ENCODE results near the gene PARD6B. TPM values are rescaled to one million over a fixed set of nuclear protein-coding genes. Genes with fewer than 3 reads are reported as not detected.

PARD6B gene
- total RNA-seq, 1 experiment from 2014 or later, result 29.6 TPM

DNA sequence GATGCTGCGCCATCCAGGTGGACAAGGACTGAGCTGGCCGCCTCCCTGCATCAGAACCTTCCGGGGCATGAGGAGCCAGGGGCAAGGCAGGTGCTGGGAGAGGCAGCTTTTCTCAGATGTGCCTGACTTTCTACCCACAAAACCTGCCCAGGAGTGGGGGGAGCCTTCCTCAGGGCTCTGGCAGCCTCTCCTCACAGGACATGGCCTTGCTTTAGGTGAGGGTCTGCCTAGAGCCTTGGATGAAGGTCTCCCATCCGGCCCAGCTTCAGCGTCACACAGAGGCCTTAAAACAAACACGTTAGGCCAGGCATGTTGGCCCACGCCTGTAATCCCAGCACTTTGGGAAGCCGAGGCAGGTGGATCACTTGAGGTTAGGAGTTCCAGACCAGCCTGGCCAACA is 70.9 kb downstream of the PARD6B start:
- no peak overlapping the region for H3K27ac Mint-ChIP-seq
- H3K36me3 Mint-ChIP-seq, result no peaks in the 10 kb centered on the region
- H3K4me3 Mint-ChIP-seq, result no peak overlapping the region
- DNase-seq (ENCODE audit: low spot score) (no peak), ATAC-seq (no peak)
- ChIA-PET CTCF (interaction anchor here (1.2 to 2.9 kb wide), 4 partner anchors 8 to 176 kb away, joined by 3 to 32 read pairs (median 4); partner anchors contain the start of gene BCAS4), POLR2A (interaction anchor here (1.6 kb wide), 1 partner anchor 8 kb away, joined by 4 read pairs; the partner anchor contains the start of gene BCAS4)
- no peaks in the 10 kb centered on the region for H3K9me3 Mint-ChIP-seq
- no peaks in the 10 kb centered on the region; the same call in 1 of the 2 replicates for H3K27me3 Mint-ChIP-seq (ENCODE audit: low read depth)
- H3K4me1 Mint-ChIP-seq, result peaks cover 29% of the 10 kb centered on the region
- TF ChIP-seq ATF6 (CRISPR knock-in tag; IDR thresholded peaks at IDR 0.05) (no peak), KAT7 (CRISPR knock-in tag; IDR thresholded peaks at IDR 0.05; ENCODE audit: borderline replicate concordance) (no peak), ZNF263 (CRISPR knock-in tag; IDR thresholded peaks at IDR 0.05; ENCODE audit: low read depth) (no peak)
- TF ChIP-seq, protein P1, sequence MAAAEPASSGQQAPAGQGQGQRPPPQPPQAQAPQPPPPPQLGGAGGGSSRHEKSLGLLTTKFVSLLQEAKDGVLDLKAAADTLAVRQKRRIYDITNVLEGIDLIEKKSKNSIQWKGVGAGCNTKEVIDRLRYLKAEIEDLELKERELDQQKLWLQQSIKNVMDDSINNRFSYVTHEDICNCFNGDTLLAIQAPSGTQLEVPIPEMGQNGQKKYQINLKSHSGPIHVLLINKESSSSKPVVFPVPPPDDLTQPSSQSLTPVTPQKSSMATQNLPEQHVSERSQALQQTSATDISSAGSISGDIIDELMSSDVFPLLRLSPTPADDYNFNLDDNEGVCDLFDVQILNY (CRISPR knock-in tag; IDR thresholded peaks at IDR 0.05), result no peak
- TF ChIP-seq, protein P2, sequence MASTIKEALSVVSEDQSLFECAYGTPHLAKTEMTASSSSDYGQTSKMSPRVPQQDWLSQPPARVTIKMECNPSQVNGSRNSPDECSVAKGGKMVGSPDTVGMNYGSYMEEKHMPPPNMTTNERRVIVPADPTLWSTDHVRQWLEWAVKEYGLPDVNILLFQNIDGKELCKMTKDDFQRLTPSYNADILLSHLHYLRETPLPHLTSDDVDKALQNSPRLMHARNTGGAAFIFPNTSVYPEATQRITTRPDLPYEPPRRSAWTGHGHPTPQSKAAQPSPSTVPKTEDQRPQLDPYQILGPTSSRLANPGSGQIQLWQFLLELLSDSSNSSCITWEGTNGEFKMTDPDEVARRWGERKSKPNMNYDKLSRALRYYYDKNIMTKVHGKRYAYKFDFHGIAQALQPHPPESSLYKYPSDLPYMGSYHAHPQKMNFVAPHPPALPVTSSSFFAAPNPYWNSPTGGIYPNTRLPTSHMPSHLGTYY (CRISPR knock-in tag; IDR thresholded peaks at IDR 0.05), result no peak

- no peak overlapping the region for H3K4me3 Mint-ChIP-seq
These were observed 73.3 kb downstream of the PARD6B start for GRCh38 chr20:50804437-50805348.

GRCh38 chr20:50805349-50805684 is 73.9 kb downstream of the PARD6B start:
- POLR2A ChIA-PET, result no interaction called here
- CTCF ChIA-PET, result interaction anchor here (1.0 to 1.4 kb wide), 2 partner anchors 11 to 14 kb away, joined by 4 read pairs; partner anchors contain the start of gene BCAS4
- ATAC-seq (no peak), DNase-seq (ENCODE audit: low spot score) (no peak)
- no peaks in the 10 kb centered on the region for H3K27me3 Mint-ChIP-seq (ENCODE audit: low read depth)
- H3K36me3 Mint-ChIP-seq, result no peaks in the 10 kb centered on the region
- no peaks in the 10 kb centered on the region for H3K9me3 Mint-ChIP-seq
- H3K4me3 Mint-ChIP-seq, result no peak overlapping the region
- no peak overlapping the region; the same call in 1 of the 2 replicates for H3K27ac Mint-ChIP-seq
- H3K4me1 Mint-ChIP-seq, result peaks cover 24% of the 10 kb centered on the region
- TF ChIP-seq, protein P3, sequence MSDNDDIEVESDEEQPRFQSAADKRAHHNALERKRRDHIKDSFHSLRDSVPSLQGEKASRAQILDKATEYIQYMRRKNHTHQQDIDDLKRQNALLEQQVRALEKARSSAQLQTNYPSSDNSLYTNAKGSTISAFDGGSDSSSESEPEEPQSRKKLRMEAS (CRISPR knock-in tag; IDR thresholded peaks at IDR 0.05), result no peak
- TF ChIP-seq SMAD3 (CRISPR knock-in tag; IDR thresholded peaks at IDR 0.05; ENCODE audit: borderline replicate concordance), result no peak
- no peak for TF ChIP-seq ZNF232 (CRISPR knock-in tag; IDR thresholded peaks at IDR 0.05)
- TF ChIP-seq CREB1 (CRISPR knock-in tag; IDR thresholded peaks at IDR 0.05), result no peak
- TF ChIP-seq, protein P4, sequence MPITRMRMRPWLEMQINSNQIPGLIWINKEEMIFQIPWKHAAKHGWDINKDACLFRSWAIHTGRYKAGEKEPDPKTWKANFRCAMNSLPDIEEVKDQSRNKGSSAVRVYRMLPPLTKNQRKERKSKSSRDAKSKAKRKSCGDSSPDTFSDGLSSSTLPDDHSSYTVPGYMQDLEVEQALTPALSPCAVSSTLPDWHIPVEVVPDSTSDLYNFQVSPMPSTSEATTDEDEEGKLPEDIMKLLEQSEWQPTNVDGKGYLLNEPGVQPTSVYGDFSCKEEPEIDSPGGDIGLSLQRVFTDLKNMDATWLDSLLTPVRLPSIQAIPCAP (CRISPR knock-in tag; IDR thresholded peaks at IDR 0.05), result no peak
- TF ChIP-seq SOX15 (CRISPR knock-in tag; IDR thresholded peaks at IDR 0.05), result no peak
- no peak for TF ChIP-seq AFF4 (CRISPR knock-in tag; IDR thresholded peaks at IDR 0.05; ENCODE audit: borderline replicate concordance)
- no peak for TF ChIP-seq FOXJ3 (CRISPR knock-in tag; IDR thresholded peaks at IDR 0.05; ENCODE audit: borderline replicate concordance)
- no peak for TF ChIP-seq PREB (CRISPR knock-in tag; IDR thresholded peaks at IDR 0.05; ENCODE audit: borderline replicate concordance)

More at GRCh38 chr20:50804437-50805348, 73.3 kb downstream of the PARD6B start:
- peak overlapping the region; percentile 48 for H3K27ac Mint-ChIP-seq
- no peak for DNase-seq (ENCODE audit: low spot score)
- TF ChIP-seq ZNF121 (CRISPR knock-in tag; IDR thresholded peaks at IDR 0.05) (no peak), ZNF416 (CRISPR knock-in tag; IDR thresholded peaks at IDR 0.05) (no peak), TEAD1 (CRISPR knock-in tag; IDR thresholded peaks at IDR 0.05) (no peak), ZNF317 (CRISPR knock-in tag; IDR thresholded peaks at IDR 0.05; ENCODE audit: borderline replicate concordance, low read depth) (no peak)
- TF ChIP-seq, protein P5, sequence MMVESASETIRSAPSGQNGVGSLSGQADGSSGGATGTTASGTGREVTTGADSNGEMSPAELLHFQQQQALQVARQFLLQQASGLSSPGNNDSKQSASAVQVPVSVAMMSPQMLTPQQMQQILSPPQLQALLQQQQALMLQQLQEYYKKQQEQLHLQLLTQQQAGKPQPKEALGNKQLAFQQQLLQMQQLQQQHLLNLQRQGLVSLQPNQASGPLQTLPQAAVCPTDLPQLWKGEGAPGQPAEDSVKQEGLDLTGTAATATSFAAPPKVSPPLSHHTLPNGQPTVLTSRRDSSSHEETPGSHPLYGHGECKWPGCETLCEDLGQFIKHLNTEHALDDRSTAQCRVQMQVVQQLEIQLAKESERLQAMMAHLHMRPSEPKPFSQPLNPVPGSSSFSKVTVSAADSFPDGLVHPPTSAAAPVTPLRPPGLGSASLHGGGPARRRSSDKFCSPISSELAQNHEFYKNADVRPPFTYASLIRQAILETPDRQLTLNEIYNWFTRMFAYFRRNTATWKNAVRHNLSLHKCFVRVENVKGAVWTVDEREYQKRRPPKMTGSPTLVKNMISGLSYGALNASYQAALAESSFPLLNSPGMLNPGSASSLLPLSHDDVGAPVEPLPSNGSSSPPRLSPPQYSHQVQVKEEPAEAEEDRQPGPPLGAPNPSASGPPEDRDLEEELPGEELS (CRISPR knock-in tag; IDR thresholded peaks at IDR 0.05), result no peak
- no peak for ATAC-seq
- H3K9me3 Mint-ChIP-seq, result no peaks in the 10 kb centered on the region
- H3K4me1 Mint-ChIP-seq, result peaks cover 29% of the 10 kb centered on the region
- no peaks in the 10 kb centered on the region; the same call in 1 of the 2 replicates for H3K27me3 Mint-ChIP-seq (ENCODE audit: low read depth)
- CTCF ChIA-PET, result interaction anchor here (1.0 to 2.9 kb wide), 2 partner anchors 10 to 115 kb away, joined by 4 to 32 read pairs; partner anchors contain the start of gene BCAS4
- no peaks in the 10 kb centered on the region for H3K36me3 Mint-ChIP-seq
- POLR2A ChIA-PET, result no interaction called here
